Central memory CD4-positive, alpha-beta T cell (primary cell): Measurements from ENCODE around the gene OAT.
A peak's percentile ranks its signal among the peaks of the same experiment; 100 is the strongest.

ENCODE experiments used
- DNase-seq: peaks from one replicate; pipeline ENCODE4 v3.0.0; 2022

The OAT gene

DNA sequence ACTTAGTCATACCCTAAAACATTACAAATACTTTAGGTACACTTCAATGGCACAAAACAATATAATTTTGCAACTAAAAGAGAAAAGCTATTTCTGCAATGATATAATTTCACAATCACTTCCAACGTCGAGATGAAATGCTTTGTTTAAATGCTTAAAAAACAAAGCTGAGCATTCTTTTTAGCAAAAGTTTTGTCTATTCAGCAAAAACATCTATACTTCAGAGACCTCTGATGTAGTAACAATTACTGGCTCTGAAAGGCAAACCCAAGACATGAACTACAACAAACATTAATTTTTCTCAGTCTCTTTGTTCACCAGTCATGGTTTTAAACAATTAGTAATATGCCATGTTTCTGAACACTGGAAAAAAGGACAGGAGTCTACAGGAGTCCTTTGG, 16.4 kb downstream of the OAT start:
- DNase-seq, result no peak

DNA sequence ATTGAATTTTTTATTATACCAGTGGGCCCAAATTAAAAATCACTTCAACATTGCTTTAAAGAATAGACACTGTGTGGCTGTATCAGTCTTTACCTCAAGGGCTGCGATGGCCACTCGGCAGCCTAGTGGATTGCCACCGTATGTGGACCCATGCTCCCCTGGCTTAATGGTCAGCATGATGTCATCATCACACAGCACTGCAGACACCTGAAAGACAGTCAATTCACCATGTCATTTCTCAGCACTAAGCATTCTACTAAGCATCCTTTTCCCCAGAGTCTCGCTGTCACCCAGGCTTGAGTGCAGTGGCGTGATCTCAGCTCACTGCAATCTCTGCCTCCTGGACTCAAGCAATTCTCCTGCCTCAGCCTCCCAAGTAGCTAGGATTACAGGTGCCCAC, 17.1 kb downstream of the OAT start:
- DNase-seq, result no peak

DNA sequence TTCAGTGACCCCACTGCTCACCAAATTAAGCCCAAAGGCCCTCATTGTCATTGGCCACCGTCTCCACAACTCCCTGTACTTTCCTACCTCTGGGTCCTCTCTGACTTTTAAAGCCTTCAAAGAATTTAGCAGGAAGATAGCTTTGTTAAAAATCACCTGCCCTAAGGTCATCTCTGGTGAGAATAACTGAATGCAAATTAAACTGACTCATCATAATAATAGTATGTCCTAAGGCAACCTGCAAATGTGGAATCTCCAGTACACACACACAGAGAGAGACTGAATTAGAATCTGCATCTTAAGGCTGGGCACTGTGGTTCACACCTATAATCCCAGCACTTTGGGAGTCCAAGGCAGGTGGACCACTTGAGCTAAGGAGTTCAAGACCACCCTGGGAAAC, 24.1 kb downstream of the OAT start:
- DNase-seq, result no peak

DNA sequence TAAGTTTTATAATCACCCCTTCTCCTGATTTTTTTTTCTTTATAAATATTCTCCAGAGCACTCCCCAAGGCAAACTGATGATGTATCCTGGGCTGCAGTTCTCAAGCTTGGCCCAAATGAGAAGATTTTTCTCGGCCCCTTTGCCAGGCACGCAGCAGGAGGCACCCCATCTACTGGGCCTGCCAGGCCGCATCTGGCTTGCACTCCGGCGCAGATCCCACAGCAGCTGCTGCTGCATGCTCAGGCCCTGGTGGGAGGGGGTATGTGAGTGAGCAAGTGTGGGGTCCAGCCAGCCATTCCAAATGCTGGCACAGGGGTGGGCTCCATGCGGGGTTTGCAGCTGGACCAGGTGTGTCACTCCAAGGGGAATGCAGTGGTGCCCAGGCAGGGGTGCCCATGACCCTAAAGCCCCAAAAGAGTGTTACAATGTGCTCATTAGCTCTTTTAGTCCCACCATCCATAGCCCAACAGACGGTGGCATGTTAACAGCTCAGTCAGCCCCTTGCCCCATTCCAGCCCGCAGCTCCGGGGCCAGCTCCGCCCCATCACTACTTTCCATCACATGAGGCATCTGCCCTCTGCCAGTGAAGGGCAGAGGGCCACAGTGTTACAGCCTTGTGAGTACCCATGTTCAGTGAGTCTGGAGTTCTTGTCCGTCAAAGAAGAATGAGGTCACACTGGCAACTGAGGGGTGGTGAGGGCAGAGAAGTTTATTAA, 25.9 kb downstream of the OAT start:
- no peak for DNase-seq

DNA sequence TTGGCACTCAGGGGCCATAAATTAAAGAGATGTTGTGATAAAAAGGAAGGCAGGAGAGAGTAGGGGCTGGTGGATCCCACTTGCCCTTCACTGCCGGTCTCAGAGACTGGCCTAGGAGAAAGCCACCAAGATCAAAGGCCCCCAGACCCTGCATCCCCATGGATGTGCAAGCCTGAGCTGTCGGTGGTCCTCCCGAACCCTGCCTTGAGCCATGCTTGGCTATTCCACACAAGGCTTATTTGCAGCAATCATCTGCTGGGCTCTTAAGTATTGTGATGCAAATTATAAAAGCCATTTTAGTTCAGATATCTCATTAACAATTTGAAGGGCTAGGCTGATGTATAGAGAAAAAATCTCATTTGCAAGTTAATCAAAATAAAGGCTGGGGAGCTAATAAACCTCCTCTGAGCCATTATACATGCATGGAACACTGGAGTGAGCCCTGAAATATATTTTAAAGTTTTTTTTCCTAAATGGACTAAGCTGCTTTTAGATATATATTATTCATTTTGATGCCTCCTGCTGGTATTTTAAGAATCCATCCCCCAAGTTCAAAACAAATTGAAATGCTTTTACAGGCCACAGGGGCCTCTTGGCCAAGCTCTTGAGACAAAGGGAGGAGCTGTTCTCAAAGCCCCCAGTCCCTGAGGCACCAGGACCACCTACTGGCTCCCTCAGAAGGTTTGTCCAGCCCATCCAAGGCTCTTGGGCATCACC, 28.1 kb downstream of the OAT start:
- no peak for DNase-seq

DNA sequence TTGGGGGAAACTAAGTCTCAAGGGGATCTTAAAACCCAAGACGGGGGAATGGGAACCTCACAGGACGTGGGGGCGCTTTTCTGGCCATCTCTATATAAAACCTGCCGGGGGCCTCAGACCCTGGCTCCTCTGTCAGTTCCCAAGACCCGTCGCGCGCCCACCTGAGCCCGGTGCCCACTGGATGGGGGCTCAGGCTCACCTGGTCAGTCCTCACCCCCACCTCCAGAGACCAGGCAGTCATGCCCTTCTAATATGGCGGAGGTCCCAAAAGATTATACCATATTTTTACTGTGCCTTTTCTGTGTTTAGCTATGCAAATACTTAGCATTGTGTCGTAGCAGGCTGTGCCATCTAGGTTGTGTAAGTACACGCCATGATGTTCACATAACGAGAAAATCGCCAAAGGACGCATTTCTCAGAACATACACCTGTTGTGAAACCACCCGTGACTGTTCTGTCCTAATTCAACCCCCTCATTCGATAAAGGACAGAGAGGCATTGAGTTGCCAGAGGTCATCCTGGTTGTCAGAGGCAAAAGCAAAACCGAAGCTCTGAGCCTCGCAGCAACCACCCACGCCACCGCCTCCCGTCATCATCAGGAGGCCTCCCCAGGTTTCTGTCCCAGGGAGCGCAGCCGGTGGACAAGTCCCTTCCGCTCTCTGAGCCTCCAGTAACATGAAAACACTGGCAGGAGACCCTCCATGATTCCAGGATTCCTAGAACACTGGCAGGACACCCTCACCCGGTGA, 28.9 kb downstream of the OAT start:
- no peak for DNase-seq

DNA sequence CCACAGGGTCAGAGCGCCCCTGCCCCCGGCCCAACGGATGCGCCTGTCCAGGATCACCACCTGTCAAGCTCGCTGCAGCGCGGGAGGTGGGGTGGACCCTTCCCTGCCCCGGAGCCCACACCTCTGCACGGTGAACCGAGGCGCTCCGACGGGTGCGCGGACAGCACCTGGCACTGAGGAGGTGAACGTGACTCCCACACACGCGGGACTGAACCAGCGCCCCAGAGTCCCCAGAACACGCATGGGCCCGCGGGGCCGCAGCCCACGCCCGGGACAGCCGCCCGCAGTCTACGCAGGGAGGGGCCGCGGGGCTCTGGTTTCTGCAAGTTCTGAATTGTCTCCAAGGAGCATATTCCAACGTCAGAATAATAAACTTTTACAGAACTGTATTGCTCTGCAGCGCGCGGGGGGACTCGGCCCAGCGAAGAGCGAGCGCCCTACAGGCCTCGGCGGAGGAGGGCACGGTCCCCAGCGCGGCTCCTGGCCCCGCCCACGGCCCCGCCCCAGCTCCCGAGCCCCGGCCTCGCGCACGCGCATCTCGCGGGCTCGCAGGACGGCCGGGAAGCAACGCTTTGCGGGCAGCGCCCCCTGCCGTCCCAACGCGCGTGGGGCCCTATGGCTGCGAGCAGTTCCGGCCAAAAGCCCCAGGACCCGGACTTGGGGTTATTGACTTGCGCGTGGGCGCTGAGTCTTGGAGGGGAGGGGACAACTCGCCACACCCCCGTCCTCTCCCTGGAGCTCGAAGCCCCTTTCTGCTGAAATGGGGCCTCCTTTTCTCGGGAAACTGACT, 29.7 kb downstream of the OAT start:
- peak; percentile 87 for DNase-seq

DNA sequence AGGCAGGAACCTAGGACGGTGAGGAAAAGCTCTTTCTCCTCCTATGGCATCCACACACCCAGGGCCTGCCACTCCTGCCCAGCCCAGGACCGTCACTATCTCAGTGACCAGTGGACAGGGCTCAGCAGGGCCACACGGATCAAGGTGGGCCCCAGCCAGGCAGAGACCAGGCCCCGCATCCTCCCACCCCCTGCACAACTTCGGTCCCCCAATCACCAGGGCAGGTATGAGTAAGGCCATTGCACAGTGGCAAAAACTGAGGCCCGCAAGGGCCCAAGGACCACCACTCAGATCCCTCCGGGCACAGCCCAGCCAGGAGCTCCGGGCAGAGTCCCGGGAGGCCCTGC, 30.3 kb downstream of the OAT start:
- no peak for DNase-seq

DNA sequence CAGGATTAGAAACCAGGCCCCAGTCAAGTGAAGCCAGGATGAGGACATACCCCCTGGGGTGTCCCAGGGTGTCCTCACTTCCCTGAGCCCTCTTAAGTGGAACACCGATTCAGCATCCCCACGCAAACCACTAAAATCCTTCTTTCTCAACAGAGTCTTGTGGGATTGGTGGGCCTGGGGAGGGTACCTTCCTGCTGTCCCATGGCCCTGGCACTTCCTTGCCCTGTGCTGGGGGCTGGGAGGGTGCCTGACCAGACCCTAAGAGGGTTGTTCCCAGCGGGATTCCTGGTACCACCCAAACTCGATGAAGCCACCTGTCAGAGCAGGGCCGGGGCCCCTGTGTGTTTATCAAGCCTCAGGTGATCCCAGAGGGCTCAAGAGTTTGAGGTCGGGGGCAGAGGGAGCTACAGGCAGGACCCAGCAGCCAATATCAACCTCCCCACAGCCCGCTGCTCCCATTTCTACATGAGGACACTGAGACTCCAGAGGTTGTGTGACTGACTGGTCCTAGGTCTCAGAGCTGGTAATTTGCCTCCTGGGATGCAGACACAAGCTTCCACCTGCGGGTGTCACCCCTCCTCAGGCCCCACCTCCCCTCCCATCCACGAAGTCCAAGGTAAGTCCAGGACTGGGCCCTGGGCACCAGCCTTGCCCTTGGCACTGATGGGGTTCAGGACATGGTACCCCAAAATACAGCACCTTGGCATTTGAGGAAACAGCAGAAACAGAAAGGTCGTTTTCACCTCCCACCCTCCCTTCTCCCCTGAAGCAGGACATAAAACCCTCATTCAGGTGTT, 31.4 kb downstream of the OAT start:
- no peak for DNase-seq

DNA sequence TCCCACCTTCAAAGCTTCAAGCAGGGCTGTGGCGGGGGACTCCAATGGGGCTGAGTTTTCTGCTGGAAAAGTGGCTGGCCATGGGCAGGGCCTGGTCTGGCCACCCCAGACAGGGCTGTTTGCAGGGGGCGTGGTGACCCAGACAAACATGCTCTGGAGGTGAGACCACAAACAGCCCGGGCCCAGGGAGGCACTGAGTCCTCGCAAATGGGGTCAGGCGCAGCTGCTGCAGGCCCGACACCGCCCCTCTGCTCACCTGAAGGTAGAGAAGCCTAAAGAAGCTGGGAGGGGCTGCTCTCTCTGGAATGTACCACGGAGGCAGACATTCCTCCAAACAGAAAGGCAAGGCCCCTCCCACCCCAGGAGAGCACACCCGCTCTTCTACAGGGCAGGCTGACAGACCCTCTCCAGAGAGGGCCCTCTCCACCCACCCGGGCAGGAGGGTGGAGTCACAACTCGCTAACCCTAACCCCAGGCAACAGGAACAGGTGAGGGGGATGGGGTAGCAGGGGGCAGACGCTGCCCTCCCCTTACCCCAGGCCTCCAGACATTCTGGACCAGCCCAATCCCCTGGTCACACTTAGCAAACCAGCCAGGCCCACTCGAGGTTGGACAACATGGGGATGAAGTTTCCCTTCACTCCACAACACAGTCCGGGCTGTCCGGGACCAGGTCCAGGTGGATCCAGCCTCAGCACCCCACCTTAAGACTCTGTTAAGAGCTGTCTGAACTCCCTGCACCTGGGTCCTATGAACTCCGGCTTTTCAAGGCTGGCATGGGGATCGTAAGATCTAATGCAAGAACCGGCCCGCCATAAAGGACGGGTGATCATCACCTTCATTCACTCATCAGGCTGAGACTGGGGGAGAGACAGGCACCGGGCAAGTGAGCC, 32.3 kb downstream of the OAT start:
- DNase-seq, result no peak

DNA sequence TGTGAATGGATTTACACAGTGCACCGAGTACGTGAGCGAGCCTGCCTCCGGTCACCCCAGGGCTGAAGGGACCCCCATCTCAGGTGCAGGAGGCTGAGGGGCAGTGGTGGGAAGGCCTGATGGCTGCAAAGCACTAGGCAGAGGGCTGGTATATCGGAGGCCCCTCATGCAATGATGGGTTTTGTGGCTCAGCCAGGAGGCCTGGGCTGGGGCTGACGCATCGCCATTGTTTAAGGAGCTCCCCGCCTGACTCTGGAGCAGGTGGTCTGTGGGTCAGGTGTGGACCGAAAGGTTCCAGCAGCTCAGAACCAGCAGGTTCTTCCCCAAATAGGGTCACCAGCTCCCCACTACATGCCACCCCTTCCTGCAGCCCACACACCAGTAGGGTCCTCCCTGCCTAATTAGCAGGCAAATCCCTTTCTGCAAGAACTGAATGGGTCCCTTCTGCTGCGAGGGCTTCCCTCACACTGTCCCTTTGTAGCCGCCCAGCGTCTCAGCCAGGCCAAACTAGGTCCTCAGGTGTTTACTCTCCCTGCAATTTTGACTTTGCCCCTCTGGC, 33.0 kb downstream of the OAT start:
- no peak for DNase-seq

DNA sequence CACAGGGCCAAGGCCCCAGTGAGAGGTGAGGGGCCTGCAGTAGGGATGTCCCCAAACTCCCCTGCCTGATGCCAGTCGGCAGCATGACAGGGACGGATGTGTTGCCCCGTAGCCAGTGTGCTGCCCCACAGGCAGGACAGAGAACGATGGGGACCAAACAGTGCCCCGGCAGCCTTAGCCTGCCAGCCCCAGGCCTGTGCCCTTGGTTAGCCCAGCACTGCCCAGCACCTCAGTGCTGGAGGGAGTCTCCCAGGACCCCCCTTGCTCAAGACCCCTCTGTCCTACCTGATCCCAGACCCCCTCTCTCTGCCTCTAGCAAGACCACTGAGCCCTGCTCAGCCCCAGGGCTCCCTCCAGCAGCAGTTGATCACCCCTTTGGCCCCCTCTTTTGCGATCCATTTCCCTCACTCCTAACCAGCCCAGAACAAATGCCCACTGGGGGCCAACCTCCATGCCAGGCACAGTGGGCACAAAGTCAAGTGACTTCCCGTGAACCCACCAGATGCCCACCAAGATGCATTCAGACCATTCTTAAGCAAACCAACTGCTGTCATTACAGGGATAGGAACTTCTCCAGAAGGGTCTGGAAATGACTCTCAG, 34.0 kb downstream of the OAT start:
- no peak for DNase-seq

DNA sequence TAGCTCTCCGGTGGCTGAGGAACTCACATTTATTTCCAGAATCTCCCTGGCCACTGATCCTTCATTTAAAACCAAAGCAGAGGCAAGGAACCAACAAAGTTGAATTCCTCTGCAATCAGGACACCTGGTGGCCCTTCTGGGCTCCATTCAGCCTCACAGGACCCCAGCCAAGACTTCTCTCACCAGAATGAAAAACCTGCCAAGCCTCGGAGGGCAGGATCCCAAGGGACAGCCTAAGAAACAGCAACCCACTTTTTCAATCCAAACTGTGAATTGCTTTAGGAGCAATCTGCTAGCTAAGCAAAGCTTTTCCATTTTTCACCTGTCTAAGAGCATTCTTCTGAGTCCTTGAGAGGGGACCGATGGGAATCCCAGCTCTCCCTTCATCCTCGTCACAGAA, 34.6 kb downstream of the OAT start:
- no peak for DNase-seq

DNA sequence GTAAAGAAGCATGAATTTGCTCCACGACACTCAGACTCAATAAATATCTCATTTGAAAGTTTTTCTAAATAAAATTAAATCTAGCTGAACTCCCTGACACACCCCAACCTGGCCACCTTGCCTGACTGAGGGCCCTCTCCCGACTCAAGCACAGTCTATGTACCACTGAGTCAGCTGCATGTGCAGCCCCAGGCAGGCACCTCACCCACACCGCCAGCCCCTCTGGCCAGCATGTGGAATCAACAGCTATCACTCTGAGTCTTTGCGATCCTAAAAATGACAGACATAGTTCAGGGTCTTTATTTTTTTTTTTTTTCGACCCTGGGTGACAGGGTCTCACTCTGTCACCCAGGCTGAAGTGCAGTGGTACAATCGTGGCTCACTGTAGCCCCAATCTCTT, 35.2 kb downstream of the OAT start:
- DNase-seq, result no peak

DNA sequence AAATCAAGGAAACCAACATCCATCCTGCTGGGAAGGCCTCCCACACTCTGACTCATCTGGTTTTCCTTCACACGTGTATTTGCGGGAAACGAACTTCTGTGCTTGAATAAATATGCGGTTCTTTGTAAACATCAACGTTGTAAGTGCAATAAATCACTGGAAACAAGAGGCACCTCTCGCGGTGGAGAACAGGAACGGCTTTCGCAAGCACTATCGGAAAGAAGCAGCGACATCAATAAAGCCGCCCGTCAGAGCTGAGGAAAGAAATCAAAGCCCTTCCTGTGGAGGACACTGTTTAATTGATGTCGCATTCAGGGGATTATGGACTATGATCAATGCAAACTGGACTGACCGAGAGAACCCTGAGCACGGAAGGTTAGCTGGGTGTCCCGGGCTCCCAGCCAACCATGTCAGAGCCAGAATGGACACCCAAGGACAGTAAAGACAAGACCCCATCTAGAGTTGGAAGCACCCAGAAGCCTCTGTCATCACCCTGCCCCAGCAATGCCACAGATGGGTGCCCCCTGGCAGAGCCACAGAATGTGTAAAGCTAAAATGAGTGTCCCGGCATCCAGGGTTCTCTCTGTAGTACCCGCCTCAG, 37.6 kb downstream of the OAT start:
- no peak for DNase-seq

DNA sequence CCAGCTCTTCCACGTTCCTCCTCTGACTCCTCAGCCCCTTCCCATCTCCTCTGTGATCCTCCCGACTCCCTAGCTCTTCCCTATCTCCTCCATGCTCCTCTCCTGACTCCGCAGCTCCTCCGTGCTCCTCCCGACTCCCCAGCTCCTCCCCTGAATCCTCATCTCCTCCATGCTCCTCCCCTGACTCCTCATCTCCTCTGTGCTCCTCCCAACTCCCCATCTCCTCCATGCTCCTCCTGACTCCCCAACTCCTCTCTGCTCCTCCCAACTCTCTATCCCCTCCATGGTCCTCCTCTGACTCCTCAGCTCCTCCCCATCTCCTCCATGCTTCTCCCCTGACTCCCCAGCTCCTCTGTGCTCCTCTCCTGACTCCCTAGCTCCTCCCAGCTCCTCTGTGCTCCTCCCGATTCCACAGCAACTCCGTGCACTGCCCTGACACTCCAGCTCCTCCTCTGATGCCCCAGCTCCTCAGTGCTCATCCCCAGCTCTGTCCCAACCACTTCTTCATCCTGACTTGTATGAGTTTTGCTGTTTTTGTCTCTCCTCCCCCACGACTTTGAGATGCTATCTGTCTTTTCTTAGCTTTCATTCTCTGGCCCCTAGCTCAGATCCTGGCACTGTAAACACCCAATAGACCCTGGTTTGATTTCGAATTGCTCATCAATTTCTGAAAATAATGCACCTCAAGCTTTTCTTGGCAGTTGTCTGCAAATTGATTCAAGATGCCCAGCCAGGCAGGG, 38.3 kb downstream of the OAT start:
- no peak for DNase-seq

DNA sequence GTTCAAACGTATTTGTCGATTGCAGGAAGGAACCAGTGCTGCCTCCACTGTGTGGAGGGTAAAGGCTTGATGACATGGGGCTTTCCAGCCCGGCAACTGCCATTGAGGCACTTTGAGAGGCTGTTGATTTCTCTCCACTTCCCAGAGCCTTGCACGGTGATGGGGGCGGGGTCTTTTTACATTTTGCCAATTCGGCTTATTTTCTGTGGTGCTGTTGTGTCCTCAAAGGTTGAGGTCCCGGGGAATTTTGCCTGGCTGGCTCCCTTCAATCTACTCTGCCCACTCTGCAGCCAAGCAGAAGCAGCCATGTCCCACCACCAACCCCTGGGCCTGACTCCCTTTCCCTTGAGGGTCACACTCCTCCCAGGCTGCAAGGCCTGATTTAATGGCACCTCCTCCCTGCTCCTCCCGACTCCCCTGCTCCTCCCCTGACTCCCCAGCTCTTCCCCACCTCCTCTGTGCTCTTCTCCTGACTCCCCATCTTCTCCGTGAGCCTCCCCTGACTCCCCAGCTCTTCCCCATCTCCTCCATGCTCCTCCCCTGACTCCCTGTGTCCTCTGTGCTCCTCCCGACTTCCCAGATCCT, 39.0 kb downstream of the OAT start:
- no peak for DNase-seq

DNA sequence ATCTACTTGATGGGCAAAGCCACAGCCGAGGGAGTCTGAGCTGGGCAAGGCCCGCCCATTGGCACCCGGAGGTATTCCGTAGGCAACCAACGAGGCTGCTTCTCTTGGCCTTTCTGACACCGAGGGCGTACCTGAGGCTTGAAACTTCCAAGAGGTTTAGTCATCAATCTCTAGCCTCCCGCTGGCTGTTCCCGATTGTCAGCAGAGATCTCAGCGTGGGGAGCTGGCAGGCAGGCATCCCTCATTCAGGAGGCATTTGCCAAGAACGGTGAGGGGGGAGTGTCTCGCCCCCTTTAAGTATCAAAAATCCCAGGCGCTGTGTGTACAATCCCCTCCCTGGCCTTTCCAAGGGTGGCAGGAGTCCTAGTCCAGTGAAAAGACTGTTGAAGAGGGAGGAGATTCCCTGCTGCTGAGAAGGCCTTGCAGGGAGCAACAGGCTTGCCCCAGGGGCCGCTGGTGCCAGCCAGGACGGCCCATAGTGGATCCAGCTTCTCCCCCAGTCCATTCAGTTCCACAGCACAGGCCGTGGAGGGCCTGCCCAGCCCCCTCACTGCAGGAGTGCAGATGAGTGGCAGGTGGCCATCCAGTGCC, 39.7 kb downstream of the OAT start:
- DNase-seq, result no peak

DNA sequence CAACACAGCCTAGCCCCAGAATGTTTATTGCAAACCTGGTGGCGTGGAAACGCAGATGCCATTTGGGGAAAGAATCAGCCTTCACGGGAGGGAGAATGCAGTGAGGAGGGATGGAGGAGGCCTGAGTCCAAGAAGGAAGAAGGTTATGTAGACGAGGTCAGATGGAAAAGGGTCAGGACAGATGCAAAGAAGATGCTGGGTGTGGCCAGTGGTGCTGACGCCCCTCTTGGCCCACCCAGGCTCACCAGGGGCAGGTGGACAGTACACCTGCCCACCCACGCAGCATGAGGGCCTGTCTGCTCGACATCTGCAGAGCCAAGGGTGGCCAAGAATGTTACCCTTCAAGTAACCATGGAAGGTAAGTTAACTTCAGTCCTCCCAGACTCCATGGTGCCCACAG, 40.5 kb downstream of the OAT start:
- DNase-seq, result no peak
